GM12873 (cell line): ENCODE measurements around the gene GTF3C6.

ENCODE experiments used
- TF ChIP-seq, protein P1 (sequence below): IDR thresholded peaks from 2 replicates; pipeline ENCODE4 v1.5.1; 2012; ENCODE audit warnings: low read depth, mild to moderate bottlenecking, moderate library complexity, low read length, control low read depth; ENCODE audit not compliant: insufficient read depth; ENCODE audit errors: missing control alignments

The GTF3C6 gene

DNA sequence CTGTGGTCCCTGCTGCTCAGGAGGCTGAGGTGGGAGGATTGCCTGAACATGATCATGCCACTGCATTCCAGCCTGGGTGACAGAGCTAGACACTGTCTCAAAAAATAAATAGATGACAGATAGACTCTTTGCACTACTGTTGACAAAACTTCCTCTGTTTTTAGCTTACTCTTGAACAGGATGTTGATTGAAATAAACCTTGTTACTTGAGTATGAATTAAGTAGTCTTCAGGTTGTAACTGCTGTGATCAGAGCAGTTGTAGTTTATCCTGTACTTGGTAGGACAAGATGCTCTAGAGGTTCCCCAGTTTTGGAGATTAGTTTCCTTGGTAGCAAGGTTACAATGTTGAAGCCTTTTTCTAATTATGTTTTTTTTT, 1.5 kb downstream of the GTF3C6 start:
- TF ChIP-seq, protein P1, sequence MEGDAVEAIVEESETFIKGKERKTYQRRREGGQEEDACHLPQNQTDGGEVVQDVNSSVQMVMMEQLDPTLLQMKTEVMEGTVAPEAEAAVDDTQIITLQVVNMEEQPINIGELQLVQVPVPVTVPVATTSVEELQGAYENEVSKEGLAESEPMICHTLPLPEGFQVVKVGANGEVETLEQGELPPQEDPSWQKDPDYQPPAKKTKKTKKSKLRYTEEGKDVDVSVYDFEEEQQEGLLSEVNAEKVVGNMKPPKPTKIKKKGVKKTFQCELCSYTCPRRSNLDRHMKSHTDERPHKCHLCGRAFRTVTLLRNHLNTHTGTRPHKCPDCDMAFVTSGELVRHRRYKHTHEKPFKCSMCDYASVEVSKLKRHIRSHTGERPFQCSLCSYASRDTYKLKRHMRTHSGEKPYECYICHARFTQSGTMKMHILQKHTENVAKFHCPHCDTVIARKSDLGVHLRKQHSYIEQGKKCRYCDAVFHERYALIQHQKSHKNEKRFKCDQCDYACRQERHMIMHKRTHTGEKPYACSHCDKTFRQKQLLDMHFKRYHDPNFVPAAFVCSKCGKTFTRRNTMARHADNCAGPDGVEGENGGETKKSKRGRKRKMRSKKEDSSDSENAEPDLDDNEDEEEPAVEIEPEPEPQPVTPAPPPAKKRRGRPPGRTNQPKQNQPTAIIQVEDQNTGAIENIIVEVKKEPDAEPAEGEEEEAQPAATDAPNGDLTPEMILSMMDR: no peak

DNA sequence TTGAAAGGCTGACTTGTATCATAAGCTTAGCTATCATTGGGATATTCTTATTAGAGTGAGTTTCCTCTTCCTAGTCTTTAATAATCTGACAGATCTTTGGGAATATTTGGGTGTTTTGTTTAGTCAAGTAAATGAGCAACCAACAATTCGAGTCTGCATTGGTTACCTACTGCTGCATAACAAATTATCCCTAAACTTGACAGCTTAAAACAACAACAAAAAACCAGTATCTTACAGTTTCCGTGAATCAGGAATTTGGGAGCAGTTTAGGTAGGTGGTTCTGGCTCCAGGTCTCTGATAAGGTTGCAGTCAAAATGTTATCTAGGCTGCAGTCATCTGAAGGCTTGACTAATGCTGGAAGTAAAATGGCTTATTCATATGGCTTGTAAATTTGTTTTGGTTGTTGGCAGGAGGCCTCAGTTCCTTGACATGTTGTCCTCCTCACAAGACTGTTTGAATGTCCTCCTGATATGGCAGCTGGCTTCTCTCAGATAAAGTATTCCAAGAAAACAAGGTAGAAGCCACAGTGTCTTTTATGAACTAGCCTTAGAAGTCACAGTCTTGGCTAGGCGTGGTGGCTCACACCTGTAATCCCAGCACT, 7.2 kb downstream of the GTF3C6 start:
- TF ChIP-seq, protein P1: no peak

DNA sequence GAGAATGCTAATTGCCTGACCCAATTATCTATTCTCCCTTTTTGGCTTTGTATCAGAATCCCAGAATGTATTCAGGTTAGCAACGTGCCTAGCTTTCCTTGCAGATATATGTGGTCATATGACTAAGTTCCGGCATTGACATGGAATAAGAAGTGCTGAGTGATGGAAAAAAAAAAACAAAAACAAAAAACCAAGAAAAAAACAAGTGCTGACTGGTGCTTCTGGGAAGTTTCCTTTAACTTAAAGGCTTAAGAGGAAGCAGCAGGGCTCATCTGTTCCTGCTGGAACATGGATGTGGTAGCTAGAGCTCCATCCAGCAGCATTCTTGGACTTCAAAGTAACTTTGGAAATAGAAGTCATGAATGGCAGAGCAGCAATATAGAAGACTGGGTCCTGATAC, 13.0 kb downstream of the GTF3C6 start:
- TF ChIP-seq, protein P1: no peak

DNA sequence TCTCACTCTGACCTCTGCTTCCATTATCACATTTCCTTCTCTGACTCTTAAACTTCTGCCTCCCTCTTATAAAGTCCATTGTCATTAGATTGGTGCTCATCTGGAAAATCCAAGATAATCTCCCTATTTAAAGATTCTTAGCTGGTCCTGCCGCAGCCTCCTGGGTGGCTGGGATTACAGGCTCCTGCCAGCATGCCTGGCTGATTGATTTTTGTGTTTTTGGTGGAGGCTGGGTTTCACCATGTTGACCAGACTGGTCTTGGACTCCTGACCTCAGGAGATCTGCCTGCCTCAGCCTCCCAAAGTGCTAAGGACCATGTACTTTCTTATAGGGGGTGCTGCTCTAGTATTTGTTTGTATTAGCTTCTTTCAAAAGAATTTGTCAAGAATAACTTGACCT, 18.1 kb downstream of the GTF3C6 start:
- TF ChIP-seq, protein P1: no peak

DNA sequence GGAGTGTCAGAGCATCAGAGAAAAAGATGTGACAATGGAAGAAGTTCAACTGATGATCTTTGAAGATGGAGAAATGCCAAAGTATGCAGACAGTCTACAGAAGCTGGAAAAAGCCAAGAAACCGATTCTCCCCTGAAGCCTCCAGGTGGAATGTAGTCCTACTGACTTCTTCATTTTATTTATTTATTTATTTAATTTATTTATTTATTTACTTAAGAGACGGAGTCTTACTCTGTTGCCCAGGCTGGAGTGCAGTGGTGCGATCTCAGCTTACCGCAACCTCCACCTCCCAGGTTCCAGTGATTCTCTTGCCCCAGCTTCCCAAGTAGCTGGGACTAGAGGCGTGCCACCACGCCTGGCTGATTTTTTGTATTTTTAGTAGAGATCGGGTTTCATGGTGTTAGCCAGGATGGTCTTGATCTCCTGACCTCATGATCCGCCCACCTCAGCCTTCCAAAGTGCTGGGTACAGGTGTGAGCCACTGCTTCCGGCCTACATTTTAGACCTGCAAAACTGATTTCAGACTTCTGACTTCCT, 21.1 kb downstream of the GTF3C6 start:
- TF ChIP-seq, protein P1: no peak

DNA sequence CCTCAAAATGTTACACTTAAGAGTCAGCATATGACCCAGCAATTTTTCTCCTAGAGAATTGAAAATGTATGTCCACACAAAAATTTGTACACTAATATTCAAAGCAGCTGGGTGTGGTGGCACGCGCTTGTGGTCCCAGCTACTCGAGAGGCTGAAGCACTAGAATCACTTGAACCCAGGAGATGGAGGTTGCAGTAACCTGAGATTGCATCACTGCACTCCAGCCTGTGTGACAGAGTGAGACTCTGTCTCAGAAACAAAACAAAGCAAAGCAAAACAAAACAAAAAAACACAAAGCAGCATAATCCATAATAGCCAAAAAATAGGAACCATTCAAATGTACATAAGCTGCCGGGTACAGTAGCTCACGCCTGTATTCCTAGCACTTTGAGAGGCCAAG, 21.7 kb downstream of the GTF3C6 start:
- TF ChIP-seq, protein P1: no peak

DNA sequence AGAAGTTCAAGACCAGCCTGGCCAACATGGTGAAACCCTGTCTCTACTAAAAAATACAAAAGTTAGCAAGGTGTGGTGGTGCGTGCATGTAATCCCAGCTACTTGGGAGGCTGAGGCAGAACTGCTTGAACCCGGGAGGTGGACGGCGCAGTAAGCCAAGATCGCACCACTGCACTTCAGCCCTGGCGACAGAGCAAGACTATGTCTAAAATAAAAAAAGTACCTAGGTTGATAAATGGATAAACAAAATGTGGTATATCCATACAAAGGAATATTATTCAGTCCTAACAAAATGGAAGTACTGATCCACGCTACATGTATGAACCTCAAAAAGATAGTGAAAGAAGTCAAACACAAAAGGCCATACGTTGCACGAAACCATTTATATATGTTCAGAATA, 22.1 kb downstream of the GTF3C6 start:
- TF ChIP-seq, protein P1: no peak
